Hematopoietic multipotent progenitor cell (in vitro differentiated cells): ENCODE data around the gene FNDC3B. TPM values are rescaled to one million over a fixed set of nuclear protein-coding genes. Genes with fewer than 3 reads are reported as not detected.
"Not testable (repeated sequence)": the region's sequence is repeated elsewhere in the genome, so short reads cannot be mapped to it uniquely, and the experiment has no call there.

ENCODE experiments used
- DNase-seq, 3 donors: peaks; one replicate each; pipeline ENCODE4 v3.0.0-alpha.2; 2011 to 2015; ENCODE audit warnings: low read depth in 2 of 3, low spot score in 2 of 3
- total RNA-seq: library from RNA; depleted of rRNA; stranded (reverse); fragments of >200 nt; gene quantifications from one replicate; pipeline ENCODE4 v1.2.3, GENCODE V29; 2012

Gene FNDC3B
- total RNA-seq, 1 donor = 28.0 TPM

GRCh38 chr3:172030181-172030580 is 9.2 kb upstream of the FNDC3B start:
- no peak for DNase-seq

GRCh38 chr3:172031996-172032395 is 7.4 kb upstream of the FNDC3B start:
- DNase-seq = no peak

- no peak for DNase-seq
These were observed 6.0 kb upstream of the FNDC3B start for GRCh38 chr3:172033396-172033795.

- DNase-seq = peak in 1 of 3 donors; percentile 60
These were observed 4.3 kb upstream of the FNDC3B start for GRCh38 chr3:172034786-172035685.

GRCh38 chr3:172036541-172037215 is 2.7 kb upstream of the FNDC3B start:
- DNase-seq = no peak

- DNase-seq = no peak
These were observed 461 bp upstream of the FNDC3B start for GRCh38 chr3:172038798-172039435.

GRCh38 chr3:172040078-172040980 is 951 bp downstream of the FNDC3B start:
- DNase-seq = peak in 2 of 3 donors; percentile 27 to 31

- no peak for DNase-seq
These were observed 1.9 kb downstream of the FNDC3B start for GRCh38 chr3:172040981-172041963.

- DNase-seq = no peak
These were observed 2.8 kb downstream of the FNDC3B start for GRCh38 chr3:172042136-172042662.

GRCh38 chr3:172042663-172043179 is 3.3 kb downstream of the FNDC3B start:
- not testable (repeated sequence) for DNase-seq

- no peak for DNase-seq
These were observed 3.9 kb downstream of the FNDC3B start for GRCh38 chr3:172043233-172043632.

- DNase-seq = no peak
These were observed 4.4 kb downstream of the FNDC3B start for GRCh38 chr3:172043766-172044165.

- DNase-seq = no peak
These were observed 5.6 kb downstream of the FNDC3B start for GRCh38 chr3:172044833-172045585.

GRCh38 chr3:172046268-172046915 is 7.0 kb downstream of the FNDC3B start:
- DNase-seq = no peak

- DNase-seq = no peak
These were observed 8.3 kb downstream of the FNDC3B start for GRCh38 chr3:172047567-172048115.

- DNase-seq = no peak
These were observed 9.2 kb downstream of the FNDC3B start for GRCh38 chr3:172048599-172048998.

GRCh38 chr3:172051310-172051956 is 12.1 kb downstream of the FNDC3B start:
- no peak for DNase-seq
